ENCODE measurements around the gene SGPL1. TPM values are rescaled to one million over a fixed set of nuclear protein-coding genes. Genes with fewer than 3 reads are reported as not detected.

Gene SGPL1
- polyA plus RNA-seq, 1 donor from 2014 or later, result 33.4 TPM

DNA sequence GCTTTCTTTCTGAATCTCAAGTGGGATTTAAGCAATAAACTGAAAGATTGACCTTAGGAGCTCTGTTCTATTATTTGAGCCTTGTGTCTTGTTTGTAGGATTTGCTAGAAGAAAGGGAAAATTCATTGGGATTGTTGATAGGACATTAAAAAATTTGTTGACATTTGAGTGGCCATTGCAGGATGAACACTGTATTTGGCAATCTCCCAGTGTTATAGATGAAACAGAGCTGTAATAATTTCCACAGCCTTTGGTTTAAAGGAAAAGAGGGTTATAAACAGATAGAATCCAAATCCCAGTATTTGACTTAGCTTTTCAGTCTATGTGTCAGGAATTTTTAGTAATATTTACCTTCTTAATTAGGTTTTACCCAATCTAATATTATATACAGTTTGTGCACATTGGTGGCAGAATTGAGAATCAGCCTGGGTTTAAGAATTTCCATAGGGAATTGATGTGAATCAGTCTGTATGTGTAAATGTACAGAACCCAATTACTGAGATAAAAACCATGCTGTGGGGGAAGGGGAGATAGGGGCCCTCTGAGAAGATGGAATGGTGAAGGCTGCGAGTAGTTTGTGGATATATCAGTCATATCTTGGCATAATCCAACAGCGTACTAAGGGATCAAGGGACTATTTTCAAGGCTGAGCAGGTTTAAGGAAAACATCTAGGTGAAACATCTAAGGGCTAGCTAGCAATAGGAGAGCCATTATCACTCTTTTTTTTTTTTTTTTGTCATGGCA lies 6.5 kb downstream of the SGPL1 start:
- Histone ChIP-seq H3F3A (ENCODE audit: insufficient read depth, low read length, poor library complexity, severe bottlenecking) (no peaks in the 10 kb centered on the region), H3K36me3 (ENCODE audit: insufficient read depth, low read length) (no peaks in the 10 kb centered on the region), H3K79me2 (replicated peaks; ENCODE audit: insufficient read depth, low read length) (peaks cover 34% of the 10 kb centered on the region), H3K4me2 (ENCODE audit: low read length) (no peak overlapping the region), H3K9me2 (ENCODE audit: insufficient read depth, low read length) (no peaks in the 10 kb centered on the region), H3K27me3 (ENCODE audit: insufficient read depth, low read depth, low read length) (no peaks in the 10 kb centered on the region), H3K9me3 (ENCODE audit: low read length) (no peaks in the 10 kb centered on the region), H3K27ac (ENCODE audit: low read length) (peak overlapping the region; percentile 30), H3K9ac (ENCODE audit: low read length) (no peak overlapping the region), H4K20me1 (ENCODE audit: insufficient read depth) (no peaks in the 10 kb centered on the region), H2AFZ (ENCODE audit: low read depth, low read length) (no peak overlapping the region), H3K4me3 (ENCODE audit: low read length) (peak overlapping the region; percentile 25)
- TF ChIP-seq EP300 (conservative IDR thresholded peaks at IDR 0.05; ENCODE audit: poor library complexity, severe bottlenecking) (peak; percentile 10), POLR2AphosphoS5 (IDR thresholded peaks at IDR 0.05) (peak; percentile 19), MXI1 (conservative IDR thresholded peaks at IDR 0.05; ENCODE audit: poor library complexity, severe bottlenecking) (no peak)
- TF ChIP-seq, protein P1, sequence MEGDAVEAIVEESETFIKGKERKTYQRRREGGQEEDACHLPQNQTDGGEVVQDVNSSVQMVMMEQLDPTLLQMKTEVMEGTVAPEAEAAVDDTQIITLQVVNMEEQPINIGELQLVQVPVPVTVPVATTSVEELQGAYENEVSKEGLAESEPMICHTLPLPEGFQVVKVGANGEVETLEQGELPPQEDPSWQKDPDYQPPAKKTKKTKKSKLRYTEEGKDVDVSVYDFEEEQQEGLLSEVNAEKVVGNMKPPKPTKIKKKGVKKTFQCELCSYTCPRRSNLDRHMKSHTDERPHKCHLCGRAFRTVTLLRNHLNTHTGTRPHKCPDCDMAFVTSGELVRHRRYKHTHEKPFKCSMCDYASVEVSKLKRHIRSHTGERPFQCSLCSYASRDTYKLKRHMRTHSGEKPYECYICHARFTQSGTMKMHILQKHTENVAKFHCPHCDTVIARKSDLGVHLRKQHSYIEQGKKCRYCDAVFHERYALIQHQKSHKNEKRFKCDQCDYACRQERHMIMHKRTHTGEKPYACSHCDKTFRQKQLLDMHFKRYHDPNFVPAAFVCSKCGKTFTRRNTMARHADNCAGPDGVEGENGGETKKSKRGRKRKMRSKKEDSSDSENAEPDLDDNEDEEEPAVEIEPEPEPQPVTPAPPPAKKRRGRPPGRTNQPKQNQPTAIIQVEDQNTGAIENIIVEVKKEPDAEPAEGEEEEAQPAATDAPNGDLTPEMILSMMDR (IDR thresholded peaks at IDR 0.05; ENCODE audit: poor library complexity, severe bottlenecking), result no peak

DNA sequence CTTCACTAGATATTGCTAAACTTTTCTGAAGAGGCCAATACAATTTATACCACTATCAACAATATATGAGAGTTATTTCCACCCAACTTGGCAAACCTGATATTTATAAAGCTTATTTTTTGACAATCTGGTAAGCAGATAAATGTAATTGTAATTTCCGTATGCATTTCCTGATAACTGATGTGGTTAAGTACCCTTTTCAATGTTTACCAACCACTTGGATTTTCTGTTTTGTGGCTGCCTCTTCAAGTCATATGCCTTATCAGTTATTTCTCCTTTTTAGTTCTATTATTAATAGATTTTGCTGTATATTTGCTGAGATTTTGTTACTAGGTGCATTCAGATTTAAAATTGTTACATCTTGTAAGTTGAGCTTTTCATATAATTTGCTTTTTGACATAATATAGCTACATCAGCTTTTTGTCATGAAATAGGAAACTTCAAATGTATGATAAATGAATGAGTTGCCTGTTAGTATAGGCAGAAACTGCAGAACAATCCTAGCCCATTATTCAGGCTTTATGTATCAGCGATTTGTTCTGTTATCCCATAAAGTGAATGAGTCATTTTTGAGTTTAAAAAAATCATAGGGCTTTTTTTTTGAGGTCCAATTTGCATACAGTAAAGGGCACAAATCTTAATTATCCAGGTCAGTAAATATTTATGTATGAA lies 11.5 kb downstream of the SGPL1 start:
- no peak overlapping the region for H2AFZ ChIP-seq (ENCODE audit: low read depth, low read length)
- no peaks in the 10 kb centered on the region for H3K9me3 ChIP-seq (ENCODE audit: low read length)
- no peak overlapping the region for H3K27ac ChIP-seq (ENCODE audit: low read length)
- no peak overlapping the region for H3K4me3 ChIP-seq (ENCODE audit: low read length)
- no peaks in the 10 kb centered on the region for H4K20me1 ChIP-seq (ENCODE audit: insufficient read depth)
- H3K9ac ChIP-seq (ENCODE audit: low read length), result no peak overlapping the region
- no peak overlapping the region for H3K4me2 ChIP-seq (ENCODE audit: low read length)
- H3K79me2 ChIP-seq (replicated peaks; ENCODE audit: insufficient read depth, low read length), result peaks cover 9% of the 10 kb centered on the region
- no peaks in the 10 kb centered on the region for H3K27me3 ChIP-seq (ENCODE audit: insufficient read depth, low read depth, low read length)
- no peaks in the 10 kb centered on the region for H3K36me3 ChIP-seq (ENCODE audit: insufficient read depth, low read length)
- no peaks in the 10 kb centered on the region for H3F3A ChIP-seq (ENCODE audit: insufficient read depth, low read length, poor library complexity, severe bottlenecking)
- TF ChIP-seq SMC3 (conservative IDR thresholded peaks at IDR 0.05; ENCODE audit: poor library complexity), result no peak
- no peak for TF ChIP-seq EP300 (conservative IDR thresholded peaks at IDR 0.05; ENCODE audit: poor library complexity, severe bottlenecking)
- TF ChIP-seq, protein P2, sequence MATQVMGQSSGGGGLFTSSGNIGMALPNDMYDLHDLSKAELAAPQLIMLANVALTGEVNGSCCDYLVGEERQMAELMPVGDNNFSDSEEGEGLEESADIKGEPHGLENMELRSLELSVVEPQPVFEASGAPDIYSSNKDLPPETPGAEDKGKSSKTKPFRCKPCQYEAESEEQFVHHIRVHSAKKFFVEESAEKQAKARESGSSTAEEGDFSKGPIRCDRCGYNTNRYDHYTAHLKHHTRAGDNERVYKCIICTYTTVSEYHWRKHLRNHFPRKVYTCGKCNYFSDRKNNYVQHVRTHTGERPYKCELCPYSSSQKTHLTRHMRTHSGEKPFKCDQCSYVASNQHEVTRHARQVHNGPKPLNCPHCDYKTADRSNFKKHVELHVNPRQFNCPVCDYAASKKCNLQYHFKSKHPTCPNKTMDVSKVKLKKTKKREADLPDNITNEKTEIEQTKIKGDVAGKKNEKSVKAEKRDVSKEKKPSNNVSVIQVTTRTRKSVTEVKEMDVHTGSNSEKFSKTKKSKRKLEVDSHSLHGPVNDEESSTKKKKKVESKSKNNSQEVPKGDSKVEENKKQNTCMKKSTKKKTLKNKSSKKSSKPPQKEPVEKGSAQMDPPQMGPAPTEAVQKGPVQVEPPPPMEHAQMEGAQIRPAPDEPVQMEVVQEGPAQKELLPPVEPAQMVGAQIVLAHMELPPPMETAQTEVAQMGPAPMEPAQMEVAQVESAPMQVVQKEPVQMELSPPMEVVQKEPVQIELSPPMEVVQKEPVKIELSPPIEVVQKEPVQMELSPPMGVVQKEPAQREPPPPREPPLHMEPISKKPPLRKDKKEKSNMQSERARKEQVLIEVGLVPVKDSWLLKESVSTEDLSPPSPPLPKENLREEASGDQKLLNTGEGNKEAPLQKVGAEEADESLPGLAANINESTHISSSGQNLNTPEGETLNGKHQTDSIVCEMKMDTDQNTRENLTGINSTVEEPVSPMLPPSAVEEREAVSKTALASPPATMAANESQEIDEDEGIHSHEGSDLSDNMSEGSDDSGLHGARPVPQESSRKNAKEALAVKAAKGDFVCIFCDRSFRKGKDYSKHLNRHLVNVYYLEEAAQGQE (IDR thresholded peaks at IDR 0.05; ENCODE audit: borderline replicate concordance), result no peak
- TF ChIP-seq POLR2AphosphoS5 (IDR thresholded peaks at IDR 0.05), result no peak
- TF ChIP-seq MXI1 (conservative IDR thresholded peaks at IDR 0.05; ENCODE audit: poor library complexity, severe bottlenecking), result no peak
- TF ChIP-seq, protein P1 (IDR thresholded peaks at IDR 0.05; ENCODE audit: poor library complexity, severe bottlenecking), result no peak
- no peak for TF ChIP-seq RAD21 (conservative IDR thresholded peaks at IDR 0.05)
- TF ChIP-seq EZH2 (IDR thresholded peaks at IDR 0.05; ENCODE audit: borderline replicate concordance, insufficient read depth, low read length, poor library complexity, severe bottlenecking), result no peak
- TF ChIP-seq TAF1 (IDR thresholded peaks at IDR 0.05; ENCODE audit: low read depth), result no peak
- no peaks in the 10 kb centered on the region for H3K9me2 ChIP-seq (ENCODE audit: insufficient read depth, low read length)

Measured in neural cell (in vitro differentiated cells).